DMS53 (cell line): ENCODE results near the gene AMN1.
A peak's percentile ranks its signal among the peaks of the same experiment; 100 is the strongest.
"Not testable (repeated sequence)": the region's sequence is repeated elsewhere in the genome, so short reads cannot be mapped to it uniquely, and the experiment has no call there.

ENCODE experiments used
- DNase-seq: peaks from one replicate; lab custom pipeline; 2025; lab: John Stamatoyannopoulos, UW

The AMN1 gene

DNA sequence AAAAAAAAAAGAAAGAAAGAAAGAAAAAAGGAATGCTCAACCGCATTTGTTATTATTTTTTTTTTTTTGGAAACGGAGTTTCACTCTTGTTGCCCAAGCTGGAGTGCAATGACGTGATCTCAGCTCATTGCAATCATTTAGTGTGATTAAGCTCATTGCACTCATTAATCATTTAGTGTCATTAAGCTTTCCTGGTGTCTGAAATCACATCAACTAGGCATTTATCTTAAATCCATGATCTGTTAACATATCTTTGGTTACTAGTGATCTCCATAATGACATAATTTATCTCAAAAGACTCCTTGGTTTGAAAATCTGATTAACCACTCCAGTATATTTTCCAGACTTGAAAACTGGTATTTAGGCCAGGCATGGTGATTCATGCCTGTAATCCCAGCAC, 43.0 kb downstream of the AMN1 start:
- no peak for DNase-seq

DNA sequence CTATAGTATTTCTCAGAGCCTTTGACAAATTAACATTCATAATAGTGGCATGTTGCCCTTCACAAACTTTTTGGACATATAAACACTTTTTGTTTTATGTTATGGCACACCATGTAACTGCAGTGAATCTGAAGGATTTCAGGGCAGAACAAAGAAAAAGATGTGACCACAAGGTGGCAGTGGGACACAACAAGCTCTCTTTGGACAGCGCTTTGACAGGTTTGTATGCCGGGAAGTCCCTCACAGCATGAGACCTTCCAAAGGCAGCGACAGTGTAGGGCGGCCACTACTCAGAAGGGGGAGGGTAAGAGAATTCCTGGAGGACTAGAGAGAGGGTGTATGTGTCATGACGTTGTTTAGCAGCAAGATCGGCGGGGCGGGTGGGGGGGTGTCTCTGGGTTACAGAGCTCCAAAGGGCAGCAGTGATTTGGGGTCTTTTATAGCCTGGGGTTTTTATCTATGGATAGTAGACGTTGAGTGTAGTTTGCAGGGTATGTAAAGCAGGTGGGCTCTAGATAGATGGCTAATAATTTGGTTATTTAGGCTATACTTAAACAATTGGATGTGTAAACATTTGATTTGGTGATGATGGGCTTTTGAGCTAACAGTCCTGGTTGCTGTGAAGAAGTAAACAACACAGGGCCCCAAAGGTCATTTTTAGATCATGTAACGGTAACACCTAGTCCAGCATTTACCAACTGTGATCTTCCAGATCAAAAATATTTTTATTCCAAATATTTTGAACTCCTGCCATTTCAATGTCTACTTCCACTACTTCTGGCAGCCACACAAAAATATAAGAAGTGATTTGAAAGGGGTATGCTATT, 46.5 kb downstream of the AMN1 start:
- peak; percentile 98 for DNase-seq

DNA sequence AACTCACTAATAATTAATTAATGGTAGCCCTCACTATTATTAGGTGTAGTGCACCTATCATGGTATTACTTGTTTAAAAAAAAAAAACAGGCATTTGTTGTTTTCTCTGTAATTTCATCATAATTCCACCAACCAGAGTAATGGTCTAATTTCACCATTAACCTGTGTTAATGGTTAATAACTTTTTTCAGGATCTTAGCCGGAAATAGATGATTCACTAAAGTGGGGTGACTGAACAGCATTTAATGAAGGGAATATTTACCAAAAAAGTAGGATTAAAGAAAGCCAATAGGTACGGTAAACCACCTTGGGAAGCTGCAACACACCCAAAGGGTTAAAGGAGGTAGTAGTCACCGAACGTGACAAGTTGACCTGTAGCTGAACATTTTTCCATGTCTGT, 56.3 kb downstream of the AMN1 start:
- no peak for DNase-seq

DNA sequence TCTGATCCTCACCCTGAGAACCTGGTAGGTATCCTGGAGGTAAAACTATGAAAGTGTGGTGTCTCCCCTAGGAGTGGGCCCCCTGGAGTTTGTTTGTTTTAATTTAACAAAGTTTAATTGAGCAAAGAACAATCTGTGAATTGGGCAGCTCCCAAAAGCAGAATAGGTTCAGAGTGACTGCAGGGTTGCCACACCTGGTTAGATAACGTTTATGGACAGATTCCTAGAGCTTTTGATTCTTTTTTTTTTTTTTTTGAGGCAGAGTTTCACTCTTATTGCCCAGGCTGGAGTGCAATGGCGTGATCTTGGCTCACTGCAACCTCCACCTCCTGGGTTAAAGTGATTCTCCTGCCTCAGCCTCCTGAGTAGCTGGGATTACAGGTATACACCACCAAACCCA, 59.2 kb downstream of the AMN1 start:
- DNase-seq, result not testable (repeated sequence)

DNA sequence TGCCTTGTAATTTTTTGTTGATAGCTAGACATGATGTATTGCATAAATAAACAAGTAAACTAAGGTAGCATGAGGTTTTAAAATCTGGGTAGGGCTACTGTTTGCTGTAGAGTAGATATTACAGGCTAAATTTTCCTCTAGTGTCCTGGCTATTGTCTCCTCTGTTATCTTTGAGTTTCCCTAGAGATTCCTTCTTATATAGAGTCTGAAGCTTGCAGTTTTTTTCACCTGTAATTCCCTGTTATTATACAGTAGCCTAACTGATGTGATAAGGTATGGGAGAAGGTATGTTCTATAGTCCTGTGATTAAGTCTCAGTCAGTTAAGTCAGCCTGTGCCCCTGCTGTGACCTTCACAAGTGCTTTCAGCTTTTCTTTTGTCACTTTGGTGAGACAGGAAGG, 59.8 kb downstream of the AMN1 start:
- no peak for DNase-seq

DNA sequence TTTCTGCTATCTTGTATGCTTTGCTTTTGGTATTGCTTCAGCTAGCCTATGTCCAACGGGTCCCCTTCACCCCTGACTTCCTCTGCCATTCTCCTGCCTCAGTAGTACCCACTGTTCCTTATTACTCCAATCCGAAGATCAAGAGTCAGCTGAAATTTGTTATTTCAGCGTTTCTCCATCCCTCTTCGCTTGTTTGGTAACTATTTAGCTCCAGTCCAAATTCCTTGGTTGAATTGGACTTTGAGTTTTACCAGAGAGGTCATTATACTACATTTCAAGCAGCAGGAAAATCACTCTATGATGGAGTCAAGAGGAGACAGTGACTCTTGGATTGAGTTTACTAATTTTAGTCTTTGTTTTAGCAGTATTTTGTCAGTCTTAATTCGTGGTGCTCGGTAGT, 64.8 kb downstream of the AMN1 start:
- no peak for DNase-seq

DNA sequence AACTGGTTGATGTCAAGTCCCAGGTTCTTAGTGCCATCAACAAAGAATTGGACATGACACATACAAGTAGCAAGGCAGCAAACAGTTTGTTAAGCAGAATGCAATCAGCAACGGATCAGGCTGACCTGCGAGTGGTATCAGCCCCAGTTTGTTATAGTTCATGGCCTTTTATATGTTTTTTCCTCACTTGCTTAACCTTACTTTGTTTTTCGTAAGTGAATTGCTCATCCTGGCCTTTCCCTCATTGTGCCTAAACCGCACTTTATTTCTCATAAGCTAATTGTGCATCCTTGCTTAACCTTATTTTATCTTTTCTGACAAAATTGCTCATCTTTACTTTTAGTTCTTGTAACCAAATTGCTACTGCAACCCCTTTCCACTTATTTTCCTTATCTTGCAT, 65.2 kb downstream of the AMN1 start:
- DNase-seq, result no peak

DNA sequence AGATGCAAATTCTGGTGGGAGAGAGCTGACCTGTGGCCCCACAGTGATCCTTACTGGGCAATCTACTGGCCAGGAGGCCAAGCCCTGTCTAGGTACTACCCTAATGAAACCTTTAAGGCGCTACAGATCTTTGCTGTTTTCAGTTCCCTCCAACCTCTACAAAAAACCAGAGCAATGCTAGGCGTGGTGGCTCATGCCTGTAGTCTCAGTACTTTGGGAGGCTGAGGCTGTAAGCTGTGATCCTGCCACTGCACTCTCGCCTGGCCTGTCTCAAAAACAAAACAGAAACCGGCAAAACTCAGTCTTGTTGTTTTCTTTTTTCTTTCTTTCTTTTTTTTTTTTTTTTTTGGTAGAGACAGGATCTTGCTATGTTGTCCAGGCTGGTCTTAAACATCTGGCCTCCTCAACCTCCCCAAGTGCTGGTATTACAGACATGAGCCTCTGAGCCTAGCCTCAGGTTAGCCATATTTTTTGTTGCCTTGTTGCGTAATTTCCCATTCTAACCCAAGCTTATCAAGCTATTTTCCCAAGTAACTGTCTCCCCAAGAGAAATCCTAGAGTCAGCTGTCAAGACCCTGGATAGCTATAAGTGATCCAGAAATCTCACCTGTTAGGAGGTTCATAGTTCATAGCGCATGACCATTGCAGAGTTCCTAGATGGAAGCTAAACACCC, 66.5 kb downstream of the AMN1 start:
- DNase-seq, result no peak

DNA sequence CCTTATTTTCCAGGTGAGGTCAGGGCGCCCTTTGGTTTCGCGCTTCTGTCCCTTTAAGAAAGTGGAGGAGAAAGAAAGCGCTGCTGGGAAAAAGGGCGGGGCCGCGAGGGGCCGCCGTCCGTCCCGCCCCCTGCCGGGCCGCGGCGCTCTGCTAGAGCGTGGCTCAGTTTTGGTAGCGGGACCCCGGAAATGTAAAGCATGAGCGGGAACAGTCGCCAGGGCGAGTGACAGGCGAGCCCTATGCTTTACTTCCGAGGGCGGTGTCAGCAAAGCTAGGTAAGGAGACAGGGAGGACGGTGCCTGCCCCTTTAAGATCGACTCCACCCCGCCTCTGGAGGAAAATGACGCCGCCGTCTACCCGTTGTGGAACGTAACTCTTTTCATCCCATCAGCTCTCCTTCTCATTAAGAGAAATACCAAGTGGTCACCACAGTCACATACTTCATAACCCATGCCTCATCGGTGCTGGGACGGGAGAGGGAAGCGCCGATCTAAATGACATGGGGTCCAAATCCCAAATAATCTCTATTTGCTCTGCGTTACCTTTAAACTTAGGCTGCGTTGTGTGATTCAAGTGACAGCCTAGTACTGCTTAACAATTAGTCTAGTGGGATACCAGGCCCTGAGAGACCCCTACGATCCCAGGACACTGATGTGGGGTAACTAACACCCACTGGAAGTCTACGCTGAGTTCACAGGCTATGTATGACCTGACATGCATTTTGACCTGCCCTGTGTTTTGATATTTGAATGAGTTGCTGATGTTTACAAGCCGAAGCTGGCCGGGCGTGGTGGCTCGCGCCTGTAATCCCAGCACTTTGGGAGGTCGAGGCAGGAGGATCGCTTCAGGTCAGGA, 69.5 kb downstream of the AMN1 start, which contains the start of gene ETFBKMT:
ETFBKMT (plus strand) TSS at position 602 of the 856 bp plus-strand sequence. CDS start 2,266 bp downstream, outside the sequence.
- DNase-seq, result peak; percentile 99

DNA sequence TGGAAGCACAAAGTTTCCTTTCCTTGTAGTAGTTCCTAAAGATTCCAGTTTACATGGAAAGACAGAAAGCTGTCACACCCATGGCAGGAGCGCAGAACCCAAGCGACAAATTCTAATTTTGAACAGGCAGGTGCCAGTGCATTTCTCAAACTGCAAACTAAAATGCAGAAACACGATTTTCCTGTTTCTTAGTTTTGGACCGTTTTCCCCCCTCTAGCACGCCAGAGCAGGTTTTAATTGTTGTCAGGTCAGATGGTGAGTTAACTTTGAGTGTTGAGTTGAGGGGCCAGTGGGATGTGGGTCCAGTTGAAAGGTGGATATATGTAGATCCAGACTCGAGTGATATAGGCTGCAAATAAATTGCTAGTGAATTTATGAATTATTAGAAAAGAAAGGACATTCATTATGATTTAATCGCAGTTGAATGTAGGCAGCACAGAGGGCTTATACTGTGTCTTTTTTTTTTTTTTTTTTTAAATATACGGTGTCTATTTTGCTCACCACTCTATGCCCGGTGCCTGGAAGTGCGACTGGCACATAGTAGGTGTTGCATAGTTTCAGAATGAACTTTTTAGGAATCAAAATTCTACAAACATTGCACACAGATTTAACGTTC, 70.2 kb downstream of the AMN1 start:
- peak; percentile 48 for DNase-seq

DNA sequence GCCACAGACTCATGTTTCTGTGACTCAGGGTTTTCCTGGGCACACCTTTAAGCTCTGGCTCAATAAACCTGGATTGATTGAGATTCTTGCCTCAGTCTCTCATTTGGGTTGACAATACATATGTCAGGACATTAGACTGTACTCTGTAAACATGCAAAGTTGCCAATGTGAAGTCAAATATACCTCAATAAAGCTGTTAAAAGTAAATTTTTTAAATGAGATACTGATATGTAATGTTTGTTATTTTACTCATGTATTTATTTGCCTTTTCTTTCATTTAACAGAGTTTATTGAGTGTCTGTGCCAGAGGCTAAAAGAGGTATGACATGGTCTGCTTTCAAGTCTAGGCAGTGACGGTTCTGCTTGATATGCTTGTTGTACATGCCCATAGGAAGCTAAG, 73.0 kb downstream of the AMN1 start:
- DNase-seq, result no peak

DNA sequence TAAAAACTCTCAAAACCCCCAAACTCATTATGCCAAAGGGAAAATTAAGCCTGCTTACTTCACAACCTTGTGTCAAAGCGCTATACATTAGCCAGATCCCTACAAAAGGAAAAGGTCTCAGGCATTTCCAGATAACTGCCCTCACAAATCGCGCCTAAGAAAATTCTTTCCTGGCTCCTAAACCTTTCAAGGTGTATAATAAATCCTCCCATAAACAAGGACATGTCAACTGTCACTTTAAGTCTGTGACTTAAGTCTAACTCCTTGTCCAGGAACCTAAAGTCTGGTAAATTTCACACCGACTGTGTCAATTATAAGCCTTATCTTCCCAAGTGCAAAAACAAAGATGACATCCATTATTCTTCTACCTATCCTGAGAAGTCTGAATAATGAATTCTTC, 73.6 kb downstream of the AMN1 start:
- DNase-seq, result no peak

DNA sequence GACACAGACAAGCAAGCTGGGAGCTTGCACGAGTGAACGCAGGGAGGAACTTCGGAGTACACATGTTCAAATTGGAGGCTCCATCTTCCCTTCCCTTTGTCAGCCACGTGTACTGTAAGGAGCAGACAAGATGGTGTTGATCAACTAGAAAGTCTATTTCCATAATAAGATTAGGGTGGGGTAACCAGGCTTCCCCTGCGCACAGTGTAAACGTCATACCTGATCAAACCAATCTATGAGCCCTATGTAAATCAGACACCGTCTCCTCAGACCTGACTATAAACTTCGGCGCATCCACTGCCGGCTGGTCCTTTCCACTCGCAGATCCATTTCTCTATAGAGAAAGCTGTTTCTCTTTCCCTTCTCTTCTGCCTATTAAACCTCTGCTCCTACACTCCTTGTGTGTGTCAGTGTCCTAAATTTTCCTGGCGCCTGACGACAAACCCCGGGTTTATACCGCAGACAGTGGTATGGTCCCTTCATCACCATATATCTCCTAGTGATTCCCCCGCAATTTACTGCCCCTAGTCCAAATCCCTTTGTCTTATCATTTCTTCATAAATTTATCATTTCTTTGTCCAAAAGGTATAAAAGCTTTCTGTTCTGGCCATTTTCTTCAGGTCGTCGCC, 76.8 kb downstream of the AMN1 start:
- DNase-seq, result no peak

DNA sequence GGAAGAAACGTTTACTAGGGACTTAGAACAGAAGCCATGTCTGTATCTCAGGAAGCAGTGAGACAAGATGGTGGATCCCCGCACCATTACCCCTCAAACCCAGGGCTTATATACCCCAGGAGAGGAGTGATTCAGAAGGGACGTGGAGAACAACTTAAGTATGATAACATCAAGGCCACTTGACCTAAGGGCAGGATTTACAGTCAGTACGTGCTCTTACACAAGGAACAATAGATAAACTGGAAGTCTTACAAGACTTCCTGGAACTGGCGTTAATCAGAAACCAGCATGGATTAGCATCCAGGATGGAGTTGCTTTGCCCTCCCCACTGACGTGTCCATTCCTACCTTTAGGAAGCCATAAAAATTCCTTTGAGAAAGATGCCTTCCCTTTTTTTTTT, 77.9 kb downstream of the AMN1 start:
- DNase-seq, result no peak

DNA sequence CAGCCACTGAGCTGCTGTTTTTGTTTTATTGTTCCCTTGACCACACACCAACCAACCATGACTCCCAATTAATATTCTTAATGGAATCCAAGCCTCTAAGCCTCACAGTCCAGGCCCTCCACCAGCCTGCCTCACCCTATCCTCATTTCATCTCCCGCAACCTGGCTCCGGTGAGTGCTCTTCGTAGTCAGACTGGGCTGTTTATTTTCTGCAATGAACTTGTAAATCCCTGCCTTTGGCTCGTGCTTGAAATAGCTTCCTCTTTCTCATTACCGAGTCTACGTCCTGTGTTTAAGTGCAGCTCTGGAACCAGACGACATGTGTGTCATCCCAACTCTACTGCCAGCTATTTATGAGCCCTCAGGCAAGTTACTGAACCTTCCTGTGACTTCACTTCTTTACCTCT, 81.7 kb downstream of the AMN1 start:
- DNase-seq, result no peak

DNA sequence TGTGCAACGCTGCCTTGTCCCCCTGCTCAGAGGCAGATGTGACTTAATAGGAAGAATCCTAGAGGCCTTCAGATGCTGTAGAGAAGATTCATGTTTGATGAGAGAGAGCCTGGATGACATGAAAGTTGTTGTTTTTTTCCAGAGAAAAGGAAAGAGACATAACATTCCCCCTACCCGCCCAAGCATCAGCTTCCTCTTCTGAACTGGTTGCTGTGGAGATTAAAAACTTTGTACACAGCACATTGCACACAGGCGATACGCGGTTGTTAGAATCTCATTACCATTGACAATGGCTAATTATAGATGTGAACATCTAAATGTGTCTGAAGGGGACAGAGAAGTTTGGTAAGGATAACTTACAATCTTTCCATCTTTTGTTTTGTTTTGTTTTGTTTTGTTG, 82.9 kb downstream of the AMN1 start:
- DNase-seq, result no peak

DNA sequence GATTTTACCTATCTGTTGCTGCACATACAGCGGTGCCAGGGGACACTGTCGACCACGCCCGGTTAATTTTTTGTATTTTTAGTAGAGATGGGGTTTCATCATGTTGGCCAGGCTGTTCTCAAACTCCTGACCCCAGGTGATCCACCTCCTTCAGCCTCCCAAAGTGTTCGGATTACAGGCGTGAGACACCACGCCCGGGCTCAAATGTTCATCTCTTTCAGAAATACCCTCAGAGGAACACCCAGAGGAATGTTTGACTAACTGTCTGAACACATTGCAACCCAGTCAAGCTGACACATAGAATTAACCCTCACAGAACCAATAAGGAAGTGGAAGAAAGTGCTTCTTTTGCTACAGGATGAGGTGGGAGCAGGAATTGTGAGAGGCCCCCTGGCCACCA, 84.3 kb downstream of the AMN1 start:
- no peak for DNase-seq

DNA sequence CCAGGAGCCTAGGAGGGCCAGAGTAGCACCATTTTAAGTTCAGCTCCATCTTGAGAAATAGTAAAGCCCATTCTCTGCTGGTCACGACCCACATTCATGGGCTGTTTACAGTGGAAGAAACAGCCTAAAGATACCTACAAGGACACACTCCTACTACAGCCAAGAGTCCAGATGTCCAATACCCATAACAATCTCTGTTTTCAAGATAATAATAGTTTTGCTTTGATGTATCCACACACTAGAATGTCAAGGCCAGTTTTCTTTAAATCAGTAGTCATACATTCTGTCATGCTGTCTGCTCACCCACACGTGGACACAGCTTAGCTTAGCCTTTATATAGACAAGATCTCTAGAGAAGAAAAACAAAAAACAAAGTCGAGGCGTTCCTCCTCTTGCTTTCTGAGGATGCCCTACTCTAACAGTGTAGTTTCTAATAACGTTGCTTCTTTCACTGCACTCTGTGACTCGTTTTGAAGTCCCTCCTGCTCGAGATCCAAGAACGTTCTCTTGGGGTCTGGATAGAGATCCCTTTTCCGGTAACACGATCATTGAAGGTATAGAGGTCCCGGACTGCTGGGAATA, 87.2 kb downstream of the AMN1 start:
- no peak for DNase-seq

DNA sequence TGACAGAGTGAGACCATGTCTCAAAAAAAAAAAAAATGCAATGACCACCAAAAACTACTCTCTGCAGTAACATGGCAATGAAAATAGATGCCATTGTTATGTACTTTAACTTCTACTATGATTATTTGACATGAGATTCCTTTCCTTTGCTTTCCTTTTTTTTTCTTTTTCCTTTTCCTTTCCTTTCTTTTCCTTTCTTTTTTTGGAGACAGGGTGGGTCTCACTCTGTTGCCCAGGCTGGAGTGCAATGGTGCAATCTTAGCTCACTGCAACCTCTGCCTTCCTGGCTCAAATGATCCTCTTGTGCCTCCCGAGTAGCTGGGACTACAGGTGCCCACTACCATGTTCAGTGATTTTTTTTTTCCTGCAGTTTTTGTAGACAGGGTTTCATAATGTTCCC, 94.2 kb downstream of the AMN1 start:
- DNase-seq, result no peak

DNA sequence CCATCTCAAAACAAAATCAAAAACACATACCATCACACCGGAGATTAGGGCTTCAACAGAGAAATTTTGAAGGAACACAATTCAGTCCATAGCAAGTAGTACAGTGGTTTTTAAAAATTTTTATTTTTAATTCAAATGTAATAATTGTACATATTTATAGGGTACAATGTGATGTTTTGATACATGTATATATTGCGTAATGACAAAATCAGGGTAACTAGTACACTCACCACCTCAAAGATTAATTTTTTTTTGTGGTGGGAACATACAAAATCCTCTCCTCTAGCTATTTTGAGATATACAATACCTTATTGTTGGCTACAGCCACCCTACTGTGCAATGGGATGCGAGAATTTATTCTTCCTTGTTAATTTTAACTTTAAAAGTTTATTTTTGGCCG, 95.4 kb downstream of the AMN1 start:
- no peak for DNase-seq

DNA sequence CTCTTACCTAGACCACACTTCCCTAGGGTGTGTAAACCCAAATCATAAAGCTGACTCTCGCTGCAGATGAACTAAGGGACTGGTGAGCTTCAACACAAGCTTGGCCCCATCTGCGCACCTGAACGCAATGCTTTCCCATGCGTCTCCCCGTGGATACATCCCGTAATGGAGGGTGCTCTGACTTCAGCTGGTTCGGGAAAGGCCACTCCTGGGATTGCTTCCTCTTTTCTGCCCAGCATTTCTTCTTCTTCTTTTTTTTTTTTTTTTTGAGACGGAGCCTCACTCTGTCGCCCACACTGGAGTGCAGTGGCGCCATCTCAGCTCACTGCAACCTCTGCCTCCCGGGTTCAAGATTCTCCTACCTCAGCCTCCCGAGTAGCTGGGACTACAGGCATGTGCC, 97.0 kb downstream of the AMN1 start:
- no peak for DNase-seq
